K562 (cell line): ENCODE data around the gene MVK. TPM values are rescaled to one million over a fixed set of nuclear protein-coding genes. Genes with fewer than 3 reads are reported as not detected.

Source experiments
- ATAC-seq: fragments of 200-7000 bp; cut with Tn5 transposase; 3 replicates; pipeline ENCODE4 v1.9.1; 2020; ENCODE audit warnings: moderate library complexity
- BruUV-seq: library from RNA; stranded (reverse); fragments of 400-500 nt; replicated peaks from 2 replicates; lab custom pipeline; 2021; lab: Mats Ljungman, UMichigan
- CTCF ChIA-PET: fragments of 300-600 bp; formaldehyde crosslinking; extraction: SDS; loops from one replicate; lab custom pipeline; 2021; ENCODE audit warnings: low intra/inter-chr PET ratio; lab: Yijun Ruan, JAX
- POLR2A ChIA-PET: fragments of 300-600, 350-650 bp; sonication (Branson Sonifier 250); formaldehyde crosslinking; extraction: SDS; loops from one replicate; lab custom pipeline; 2021; ENCODE audit warnings: antibody characterized with exemption, inconsistent platforms; lab: Yijun Ruan, JAX
- DNase-seq, 4 experiments: peaks; one replicate each; pipeline versions ENCODE4 v3.0.0 to v3.0.0-alpha.2; 2011 to 2018; ENCODE audit warnings: low spot score in 3 of 4, mixed read lengths in 3 of 4; ENCODE audit errors: extremely low read depth in 1 of 4
- FAIRE-seq: peaks from 2 replicates; lab custom pipeline; 2011; peaks lifted over from hg19 to GRCh38; lab: Jason Lieb, UNC
- H2AFZ ChIP-seq: 2 replicates; pipeline ENCODE4 v1.6.0; 2011; ENCODE audit warnings: low read depth, low read length, control low read depth, inconsistent platforms
- H3K27ac ChIP-seq: fragments of 200-600 bp; 3 replicates; pipeline ENCODE4 v1.8.0; 2011; ENCODE audit warnings: low read depth, mild to moderate bottlenecking, control low read depth, inconsistent platforms, low read length, moderate library complexity, mixed read lengths; ENCODE audit errors: extremely low read depth
- H3K27me3 ChIP-seq, 2 experiments: fragments of 300-600 bp in 1 of 2; 2 replicates in 1 of 2; 3 replicates in 1 of 2; pipeline versions ENCODE4 v1.6.0 to v1.8.0; 2011; ENCODE audit warnings: inconsistent platforms in 2 of 2, low read length in 2 of 2, mild to moderate bottlenecking in 1 of 2, mixed read lengths in 1 of 2, moderate library complexity in 1 of 2; ENCODE audit not compliant: control insufficient read depth in 2 of 2, insufficient read depth in 2 of 2
- H3K36me3 ChIP-seq: fragments of 300-600 bp; 3 replicates; pipeline ENCODE4 v1.8.0; 2011; ENCODE audit warnings: mild to moderate bottlenecking, low read length, inconsistent platforms; ENCODE audit not compliant: control insufficient read depth, insufficient read depth
- H3K4me1 ChIP-seq, 2 experiments: fragments of 200-600 bp in 1 of 2; replicated peaks in 1 of 2; 2 replicates in 1 of 2; 3 replicates in 1 of 2; pipeline versions ENCODE4 v1.5.1 to v1.8.0; 2011; ENCODE audit warnings: inconsistent platforms in 2 of 2, low read length in 2 of 2, mild to moderate bottlenecking in 1 of 2, mixed read lengths in 1 of 2, moderate library complexity in 1 of 2; ENCODE audit not compliant: control insufficient read depth in 2 of 2, insufficient read depth in 2 of 2
- H3K4me2 ChIP-seq: 2 replicates; pipeline ENCODE4 v1.6.1; 2011; ENCODE audit warnings: low read length, control low read depth, inconsistent platforms, mixed read lengths; ENCODE audit not compliant: insufficient read depth
- H3K4me3 ChIP-seq: fragments of 200-600 bp; sonication (generic), shearing (Covaris generic); 2 replicates; pipeline ENCODE4 v1.5.1; 2016; ENCODE audit warnings: control low read depth, inconsistent platforms
- H3K79me2 ChIP-seq: fragments of 200-600 bp; 3 replicates; pipeline ENCODE4 v1.8.0; 2011; ENCODE audit warnings: low read length, inconsistent platforms; ENCODE audit not compliant: control insufficient read depth, insufficient read depth
- H3K9ac ChIP-seq, 2 experiments: 2 replicates each; pipeline versions ENCODE4 v1.6.0 to v1.6.1; 2011; ENCODE audit warnings: low read depth in 2 of 2, low read length in 2 of 2, control low read depth in 1 of 2, inconsistent platforms in 1 of 2, mild to moderate bottlenecking in 1 of 2, mixed read lengths in 1 of 2; ENCODE audit not compliant: insufficient read depth in 1 of 2
- H3K9me1 ChIP-seq: one replicate; pipeline ENCODE4 v1.6.0; 2011; ENCODE audit warnings: inconsistent platforms, mild to moderate bottlenecking, low read length, moderate library complexity; ENCODE audit not compliant: control insufficient read depth, insufficient read depth
- H3K9me3 ChIP-seq: replicated peaks from 2 replicates; pipeline ENCODE4 v1.5.1; 2011; ENCODE audit warnings: low read depth, low read length, inconsistent platforms; ENCODE audit not compliant: control insufficient read depth, insufficient read depth
- H4K20me1 ChIP-seq: replicated peaks from 2 replicates; pipeline ENCODE4 v1.6.1; 2011; ENCODE audit warnings: low read length, inconsistent platforms, mixed read lengths; ENCODE audit not compliant: control insufficient read depth, insufficient read depth
- FUS ChIP-seq: fragments of 200-400 bp; formaldehyde crosslinking; optimal IDR thresholded peaks from 2 replicates; pipeline ENCODE3; 2017; ENCODE audit warnings: low read depth, low read length
- RB1 ChIP-seq: fragments of 450-650 bp; IDR thresholded peaks from 2 replicates; pipeline ENCODE4 v1.6.1; 2017; ENCODE audit warnings: low read depth, mild to moderate bottlenecking
- THRAP3 ChIP-seq: fragments of 450-650 bp; IDR thresholded peaks from 2 replicates; pipeline ENCODE4 v1.6.1; 2016; ENCODE audit warnings: mild to moderate bottlenecking, inconsistent platforms, borderline replicate concordance
- ZNF263 ChIP-seq: sonication (generic); formaldehyde crosslinking; IDR thresholded peaks from 2 replicates; pipeline ENCODE4 v1.8.0; 2022; ENCODE audit warnings: mild to moderate bottlenecking, missing genetic modification reagents, borderline replicate concordance
- ZNF384 ChIP-seq: IDR thresholded peaks from 2 replicates; pipeline ENCODE4 v1.6.1; 2012; ENCODE audit warnings: low read depth, low read length, improper control_type of control experiment
- WGBS: fragments of 100-300 bp; shearing (Covaris generic); methylation state at CpG from one replicate; pipeline ENCODE4 v1.1.6; 2016; ENCODE audit warnings: low coverage, mixed read lengths; ENCODE audit not compliant: insufficient coverage; ENCODE audit errors: missing lambda C conversion rate; 5-methylcytosine and 5-hydroxymethylcytosine counted together
- in situ Hi-C: fragments of 300-500 bp; cut with MboI; formaldehyde crosslinking; loops from 4 replicates; pipeline ENCODE4 v1.15.0; 2018; ENCODE audit warnings: inconsistent platforms, mixed read lengths
- intact Hi-C: fragments of 100-400 bp; cut with micrococcal nuclease; formaldehyde crosslinking; loops from 2 replicates; pipeline ENCODE4 v1.14.2; 2022
- polyA plus RNA-seq, 8 experiments: library from polyadenylated mRNA; depleted of rRNA in 4 of 8; stranded (reverse) in 5 of 8; unstranded in 3 of 8; fragments of >200 nt; fragmentation: Nextera tagmentation in 2 of 8; fragmentation: Illumina TruSeq in 1 of 8; extraction: Ambion mirVana in 2 of 8; extraction: Trizol in 1 of 8; gene quantifications; 2 replicates each; pipeline versions ENCODE4 v1.2.1 to v1.2.3, GENCODE V29; 2011 to 2014; ENCODE audit warnings: inconsistent platforms in 1 of 8, missing spikeins in 1 of 8
- total RNA-seq, 7 experiments: library from RNA; depleted of rRNA in 6 of 7; stranded (reverse); fragments of >200 nt in 6 of 7; fragmentation: Illumina TruSeq in 2 of 7; extraction: Trizol in 2 of 7; gene quantifications; 2 replicates each; pipeline versions ENCODE4 v1.2.1 to v1.2.3, GENCODE V29; 2011 to 2021; ENCODE audit warnings: low replicate concordance in 1 of 7
- TF ChIP-seq, protein P1 (sequence below): fragments of 450-650 bp; IDR thresholded peaks from 2 replicates; pipeline ENCODE4 v1.6.1; 2016; ENCODE audit warnings: antibody characterized with exemption

MVK gene
- total and polyA plus RNA-seq, 9 of the 15 experiments (the other 6 are each of a cell fraction or from before 2014, with no cell fraction given): 0.41 to 33.6 (median 18.8) TPM

DNA sequence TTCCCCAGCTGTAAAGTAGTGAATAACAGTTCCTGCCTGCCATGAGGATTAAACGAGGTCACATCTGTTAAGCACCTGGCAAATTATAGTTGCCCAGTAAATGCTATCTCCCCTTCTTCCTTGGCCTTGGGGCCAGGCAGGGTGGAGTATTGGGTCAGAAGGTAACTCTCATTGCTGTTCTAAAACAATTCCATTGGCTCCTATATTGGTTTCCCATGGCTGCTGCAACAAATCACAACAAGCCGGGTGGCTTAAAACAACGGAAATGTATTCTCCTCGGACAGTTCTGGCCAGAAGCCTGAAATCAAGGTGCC, 32.2 kb upstream of the MVK start:
- no peak for DNase-seq
- Histone ChIP-seq H3K9me3 (peaks cover 3% of the 10 kb centered on the region; the same call in 1 of the 2 replicates), H3K9ac (0 out of 4 replicates have a peak overlapping the region, but pooled peaks of 1 of the 2 experiments have one; percentile 53), H3K4me2 (no peak overlapping the region), H4K20me1 (peaks cover 8% of the 10 kb centered on the region; the same call in 1 of the 2 replicates), H3K4me1 (no peaks in the 10 kb centered on the region; a peak in 1 of 5 replicates), H3K9me1 (no peaks in the 10 kb centered on the region), H3K27ac (no peak overlapping the region), H3K4me3 (no peak overlapping the region), H3K27me3 (peaks cover 48 to 93% of the 10 kb centered on the region in 2 experiments), H3K79me2 (no peaks in the 10 kb centered on the region), H3K36me3 (no peaks in the 10 kb centered on the region), H2AFZ (no peak overlapping the region)
- in situ Hi-C loops: no loop called here
- no peak for FAIRE-seq
- CTCF ChIA-PET: no interaction called here
- 13% methylated on average over 4 of the region's 4 CpGs for WGBS
- BruUV-seq: no TSS peak
- intact Hi-C loops: no loop called here
- ATAC-seq: no peak
- no peak for TF ChIP-seq ZNF384
- TF ChIP-seq RB1: no peak
- TF ChIP-seq, protein P1, sequence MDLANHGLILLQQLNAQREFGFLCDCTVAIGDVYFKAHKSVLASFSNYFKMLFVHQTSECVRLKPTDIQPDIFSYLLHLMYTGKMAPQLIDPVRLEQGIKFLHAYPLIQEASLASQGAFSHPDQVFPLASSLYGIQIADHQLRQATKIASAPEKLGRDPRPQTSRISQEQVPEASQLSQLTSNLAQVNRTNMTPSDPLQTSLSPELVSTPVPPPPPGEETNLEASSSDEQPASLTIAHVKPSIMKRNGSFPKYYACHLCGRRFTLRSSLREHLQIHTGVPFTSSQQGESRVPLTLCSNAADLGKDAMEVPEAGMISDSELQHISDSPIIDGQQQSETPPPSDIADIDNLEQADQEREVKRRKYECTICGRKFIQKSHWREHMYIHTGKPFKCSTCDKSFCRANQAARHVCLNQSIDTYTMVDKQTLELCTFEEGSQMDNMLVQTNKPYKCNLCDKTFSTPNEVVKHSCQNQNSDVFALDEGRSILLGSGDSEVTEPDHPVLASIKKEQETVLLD: no peak
- TF ChIP-seq THRAP3: no peak
- no peak for TF ChIP-seq FUS
- TF ChIP-seq ZNF263 (CRISPR knock-in tag): no peak
- POLR2A ChIA-PET: interaction anchor here (1.5 kb wide), 1 partner anchor 9 kb away, joined by 13 read pairs; no protein-coding TSS in a partner anchor
